Endothelial cell of umbilical vein (primary cell): ENCODE results near the gene FILIP1.

Experiments
- EZH2 ChIP-seq: IDR thresholded peaks from 2 replicates; pipeline ENCODE4 v1.6.1; 2012; ENCODE audit warnings: borderline replicate concordance, low read depth, mild to moderate bottlenecking, moderate library complexity, low read length, inconsistent platforms; ENCODE audit not compliant: severe bottlenecking
- MAX ChIP-seq: IDR thresholded peaks from 2 replicates; pipeline ENCODE4 v1.6.1; 2011; ENCODE audit not compliant: insufficient read depth, insufficient read length
- POLR2A ChIP-seq: IDR thresholded peaks from 2 replicates; pipeline ENCODE4 v1.6.1; 2012; ENCODE audit warnings: low read depth, mild to moderate bottlenecking, control low read depth, low read length
- POLR2AphosphoS5 ChIP-seq: IDR thresholded peaks from 2 replicates; pipeline ENCODE4 v1.6.1; 2012; ENCODE audit warnings: low read depth, mild to moderate bottlenecking, control low read depth, low read length, moderate library complexity; ENCODE audit not compliant: insufficient read depth

DNA sequence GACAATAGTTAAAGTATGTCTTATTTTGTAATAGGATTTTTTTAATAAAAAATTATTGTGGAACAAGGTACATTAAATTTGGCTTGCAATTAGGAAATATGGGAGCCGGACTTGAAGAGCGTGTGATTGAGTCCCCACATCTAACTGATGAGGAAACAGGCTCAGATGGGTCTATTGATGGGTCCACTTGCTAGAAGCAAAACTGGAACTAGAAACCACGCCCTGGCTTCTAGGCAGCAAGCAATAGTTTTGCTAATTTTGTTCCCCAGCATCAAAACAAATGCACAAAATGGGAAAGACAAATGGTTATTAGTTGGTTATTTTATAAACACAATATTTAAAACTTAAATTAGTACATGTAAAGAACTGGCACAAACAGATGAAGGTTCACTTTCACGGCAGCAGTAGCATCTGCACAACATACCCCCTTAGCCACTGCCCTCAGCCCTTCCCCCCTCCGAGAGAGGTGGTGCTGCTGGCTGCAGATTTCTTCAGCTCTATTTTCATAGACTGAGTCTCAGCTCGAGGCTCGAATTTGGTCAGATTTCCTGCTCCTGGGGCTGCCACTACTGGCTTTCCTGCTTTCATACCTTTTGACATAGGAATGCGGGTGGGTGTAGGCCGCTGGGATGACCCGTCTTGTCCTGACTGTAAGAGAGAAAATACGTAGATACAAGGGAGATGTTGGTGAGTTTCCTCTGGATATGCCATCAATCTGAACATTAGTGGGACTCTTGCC lies 185.2 kb downstream of the FILIP1 start:
- TF ChIP-seq POLR2AphosphoS5 (no peak), MAX (no peak), POLR2A (no peak), EZH2 (no peak)
